Brain pericyte (primary cell): ENCODE data around the gene TMEM127.
"Not testable (repeated sequence)": the region's sequence is repeated elsewhere in the genome, so short reads cannot be mapped to it uniquely, and the experiment has no call there.

Experiments
- DNase-seq: peaks from one replicate; pipeline ENCODE4 v3.0.0-alpha.2; 2012; ENCODE audit warnings: low read depth, low spot score

TMEM127 gene

DNA sequence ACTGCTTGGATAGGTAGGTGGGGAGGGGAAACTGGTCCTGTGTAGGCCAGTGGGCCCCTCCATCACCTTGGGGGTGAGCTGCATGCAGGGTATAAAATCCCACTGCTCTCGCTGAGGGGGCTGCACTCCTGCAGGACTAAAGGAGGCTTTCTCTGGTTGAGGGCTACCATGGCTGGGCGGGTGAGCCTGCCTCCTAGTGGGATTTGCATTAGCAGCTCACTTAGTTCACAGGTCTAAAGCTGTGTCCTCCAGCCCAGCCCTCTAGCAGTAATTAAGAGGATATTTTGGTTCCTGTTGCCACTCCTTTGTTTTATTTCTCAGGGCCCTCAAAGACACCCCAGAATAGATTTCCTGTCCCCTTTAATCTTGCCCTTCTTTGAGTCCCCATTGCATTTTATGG lies 24.6 kb downstream of the TMEM127 start:
- DNase-seq, result no peak

DNA sequence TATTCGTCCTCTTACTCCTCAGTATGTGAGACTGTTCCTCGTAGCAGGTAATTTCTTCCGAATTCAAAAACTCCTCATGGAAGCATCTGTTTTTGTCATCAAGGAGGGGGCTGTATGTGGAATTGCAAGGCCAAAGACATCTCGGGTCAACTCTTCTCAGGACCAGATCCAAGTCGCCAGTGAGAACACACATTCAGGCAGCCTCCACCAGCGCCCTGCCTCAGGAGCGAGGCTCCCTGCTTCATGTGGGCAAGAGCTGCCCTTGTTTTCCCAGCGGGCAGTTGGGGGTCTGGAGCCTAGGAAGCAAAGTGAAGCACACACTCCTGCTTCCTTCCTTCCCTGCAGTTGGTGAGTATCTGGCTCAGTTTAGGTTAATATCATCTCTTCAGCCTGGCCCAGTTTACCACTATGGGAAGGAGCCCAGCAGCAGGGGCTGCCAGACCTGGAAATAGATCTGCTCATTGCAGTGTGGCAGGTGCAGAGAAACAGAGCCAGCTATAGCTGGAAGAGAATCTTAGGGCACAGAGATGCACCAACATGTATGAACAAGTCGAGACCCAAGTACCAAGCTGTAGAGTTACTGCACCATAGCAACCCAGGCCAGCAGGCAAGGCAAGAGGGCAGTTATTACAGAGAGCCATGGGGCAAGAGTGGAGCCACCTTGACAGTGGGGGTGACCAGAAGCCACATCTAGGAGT lies 25.3 kb downstream of the TMEM127 start:
- no peak for DNase-seq

DNA sequence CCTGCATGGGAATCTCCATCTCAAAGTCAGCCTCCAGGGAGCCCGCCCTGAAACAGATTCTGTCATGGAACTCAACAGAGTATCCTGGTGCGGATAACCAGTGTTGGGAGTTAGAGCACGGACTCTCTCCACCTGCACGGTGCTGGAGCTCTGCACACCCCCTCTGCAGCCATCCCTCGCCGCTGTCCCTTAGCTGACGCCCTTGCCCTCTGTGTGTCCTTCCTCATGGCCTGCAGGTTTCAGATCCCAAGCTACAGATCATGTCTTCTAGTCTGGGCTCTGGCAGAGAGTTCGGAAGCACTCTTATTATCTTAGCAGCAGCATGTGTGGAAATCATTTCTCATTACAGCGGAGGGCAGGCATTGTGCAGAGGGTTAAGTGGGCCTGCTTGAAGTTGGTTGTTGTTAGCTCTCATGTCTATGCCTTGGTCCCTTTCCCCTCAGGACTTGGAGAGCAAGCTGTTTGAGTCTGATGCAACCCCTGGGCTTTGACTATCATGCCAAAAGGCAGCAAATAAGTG lies 26.0 kb downstream of the TMEM127 start:
- DNase-seq, result no peak

DNA sequence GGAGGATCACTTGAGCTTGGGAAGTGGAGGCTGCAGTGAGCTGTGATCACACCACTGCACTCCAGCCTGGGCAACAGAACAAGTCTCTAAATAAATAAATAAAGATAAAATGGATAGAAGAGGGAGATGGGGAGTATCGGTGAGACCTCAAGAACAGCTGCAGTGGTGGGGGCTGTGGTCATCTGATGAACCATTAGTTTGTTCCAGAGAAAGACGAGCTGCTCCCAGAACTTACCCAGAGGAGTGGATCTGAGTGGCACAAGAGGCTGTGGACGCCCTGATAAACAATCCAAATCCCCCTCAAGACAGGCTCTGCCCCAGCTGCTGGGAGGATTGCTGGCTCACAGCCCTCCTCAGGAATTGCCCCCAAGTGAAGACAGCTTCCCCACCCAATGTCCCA lies 26.7 kb downstream of the TMEM127 start:
- DNase-seq, result no peak

DNA sequence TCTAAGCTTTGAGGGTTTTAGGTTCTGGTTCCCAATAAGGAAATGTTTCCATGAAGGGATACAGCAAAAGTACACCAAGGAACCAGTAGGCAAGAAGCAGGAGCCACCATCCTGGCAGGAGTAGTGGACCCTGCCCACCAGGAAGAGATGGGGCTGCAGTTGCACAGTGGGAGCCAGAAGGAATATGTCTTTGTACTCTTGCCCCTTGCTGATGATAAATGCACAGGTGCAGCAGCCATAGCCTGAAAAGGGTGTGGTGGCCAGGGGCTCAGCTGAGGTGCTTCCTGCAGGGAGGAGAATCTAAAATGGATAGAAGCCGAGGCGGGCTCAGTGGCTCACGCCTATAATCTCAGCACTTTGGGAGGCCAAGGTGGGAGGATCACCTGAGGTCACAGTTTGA lies 27.5 kb downstream of the TMEM127 start:
- no peak for DNase-seq

DNA sequence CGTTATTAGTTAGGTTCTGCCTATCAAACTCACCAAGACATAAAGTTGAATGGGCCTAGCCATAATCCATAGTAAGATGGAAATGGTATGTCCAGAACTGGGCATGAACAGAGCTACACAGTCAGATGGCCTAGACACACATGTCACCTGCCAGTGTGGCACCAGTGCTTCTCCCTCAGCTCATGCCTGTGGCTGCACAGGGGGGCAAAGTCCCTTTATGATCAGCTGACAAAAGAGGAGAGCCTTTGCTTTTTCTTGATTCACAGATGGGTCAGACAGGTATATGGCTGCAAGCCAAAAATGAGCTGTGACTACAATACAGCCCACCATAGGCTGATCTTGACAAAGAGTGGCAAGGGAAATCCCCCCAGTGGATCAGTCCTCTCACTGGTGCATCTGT lies 28.9 kb downstream of the TMEM127 start:
- no peak for DNase-seq

DNA sequence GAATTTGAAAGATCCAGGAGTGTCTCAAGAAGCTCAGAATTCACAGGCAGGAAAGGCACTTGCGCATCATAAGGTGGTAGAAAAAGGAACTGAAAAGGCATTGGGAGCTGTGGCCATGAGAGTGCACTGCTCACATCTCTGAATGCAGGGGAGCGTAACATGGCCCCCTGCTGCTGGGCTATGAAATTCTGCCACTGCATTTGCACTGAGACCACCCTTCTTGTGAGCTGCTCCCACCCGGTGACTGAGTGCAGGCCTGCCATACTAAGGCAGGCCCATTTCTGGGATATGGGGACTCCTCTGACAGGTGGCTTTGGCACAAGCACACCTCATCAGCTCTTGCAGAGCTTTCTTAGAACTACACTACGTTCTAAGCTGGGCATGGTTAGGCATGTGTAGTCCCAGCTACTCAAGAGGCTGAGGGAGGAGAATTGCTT lies 31.9 kb downstream of the TMEM127 start:
- no peak for DNase-seq

DNA sequence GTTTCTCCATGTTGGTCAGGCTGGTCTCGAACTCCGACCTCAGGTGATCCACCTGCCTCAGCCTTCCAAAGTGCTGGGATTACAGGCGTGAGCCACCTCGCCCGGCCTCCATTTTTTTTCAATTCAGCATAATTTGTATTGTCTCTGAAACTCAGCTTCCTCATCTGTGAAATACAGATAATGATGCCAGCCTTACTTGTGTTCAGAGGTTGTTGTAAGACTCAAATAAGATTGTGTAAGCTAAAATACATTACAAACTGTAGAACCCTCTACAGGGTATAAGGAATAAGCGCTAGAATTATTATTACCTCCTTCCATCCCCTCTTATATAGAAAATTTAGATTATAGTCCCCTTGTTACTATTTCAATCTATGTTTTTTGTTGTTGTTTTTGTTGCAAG lies 32.4 kb downstream of the TMEM127 start:
- DNase-seq, result no peak

DNA sequence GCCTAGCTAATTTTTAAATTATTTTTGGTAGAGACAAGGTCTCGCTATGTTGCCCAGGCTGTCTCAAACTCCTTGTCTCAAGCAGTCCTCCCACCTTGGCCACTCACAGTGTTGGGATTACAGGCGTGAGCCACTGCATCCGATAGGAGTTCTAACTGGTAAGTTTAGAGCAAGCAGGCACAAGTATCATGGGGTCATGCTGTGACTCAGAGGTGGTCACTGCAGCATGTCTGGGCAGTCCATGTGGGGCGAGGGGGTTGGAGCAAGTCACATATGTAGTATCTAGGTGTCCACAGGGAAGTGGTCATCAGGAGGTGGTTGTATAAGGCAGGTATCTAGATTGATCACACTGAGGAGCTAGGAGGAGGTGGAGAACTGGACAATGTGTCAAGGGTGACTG lies 34.5 kb downstream of the TMEM127 start:
- no peak for DNase-seq

DNA sequence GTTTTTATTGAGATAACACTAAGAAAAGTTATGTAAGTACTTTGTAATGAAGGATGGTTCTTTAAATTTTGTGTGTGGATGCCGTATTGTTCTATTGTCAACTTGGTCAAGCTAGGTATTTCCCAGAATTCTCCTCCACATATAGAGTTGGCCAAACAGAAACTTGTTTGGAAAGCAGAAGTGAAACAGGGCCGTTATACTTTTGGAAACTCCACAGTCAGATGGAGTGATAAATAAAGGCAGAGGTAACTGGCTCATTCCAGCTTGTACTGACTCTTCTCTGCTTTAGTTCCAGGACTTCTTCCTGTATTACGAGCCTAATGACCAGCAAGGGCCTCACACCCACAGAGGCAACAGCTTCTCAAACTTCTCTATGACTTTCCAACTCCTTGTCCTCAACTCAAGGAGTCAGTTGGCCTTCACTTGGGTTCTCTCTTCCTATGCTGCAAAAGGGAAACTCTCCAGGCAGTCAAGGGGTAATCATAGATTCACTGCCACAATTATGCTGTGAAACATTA lies 40.7 kb downstream of the TMEM127 start:
- DNase-seq, result no peak

DNA sequence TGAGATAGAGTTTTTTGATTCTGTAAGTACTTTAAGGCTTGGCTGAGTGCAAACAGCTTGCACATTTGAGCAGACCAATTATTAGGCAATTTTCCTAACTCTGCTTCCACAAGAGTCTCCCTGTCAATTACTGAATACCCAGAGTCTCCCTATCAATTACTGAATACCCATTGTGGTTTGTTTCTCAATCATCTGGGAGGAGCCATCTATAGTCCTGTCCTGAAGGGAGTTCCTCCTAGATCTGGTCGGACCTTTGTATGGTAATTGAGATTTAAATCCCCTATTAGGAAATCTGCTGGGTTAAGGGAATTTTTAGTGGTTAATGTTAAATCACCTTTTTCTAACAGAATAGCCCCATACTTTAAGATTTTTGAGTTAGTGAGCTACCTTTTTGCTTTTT lies 44.7 kb downstream of the TMEM127 start:
- DNase-seq, result not testable (repeated sequence)

DNA sequence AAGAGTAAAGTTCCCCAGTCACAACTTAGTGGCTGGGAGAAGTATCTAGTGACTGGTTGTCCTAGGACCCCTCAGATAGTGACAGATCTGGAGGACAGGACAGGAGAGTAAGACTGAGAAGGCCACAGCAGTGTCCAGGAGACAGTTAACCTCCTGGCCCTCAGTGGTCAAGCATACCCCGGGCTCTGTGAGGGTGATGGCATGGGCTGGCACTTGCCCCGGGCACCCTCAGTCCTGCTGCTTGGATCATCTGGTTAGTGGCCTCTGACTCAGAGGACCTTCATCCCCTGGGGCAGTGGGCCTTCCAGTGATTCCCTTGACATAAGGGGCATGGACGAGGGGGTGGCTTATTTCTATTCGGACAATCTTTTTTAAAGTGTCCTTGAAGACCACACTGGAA lies 45.8 kb downstream of the TMEM127 start:
- DNase-seq, result not testable (repeated sequence)

DNA sequence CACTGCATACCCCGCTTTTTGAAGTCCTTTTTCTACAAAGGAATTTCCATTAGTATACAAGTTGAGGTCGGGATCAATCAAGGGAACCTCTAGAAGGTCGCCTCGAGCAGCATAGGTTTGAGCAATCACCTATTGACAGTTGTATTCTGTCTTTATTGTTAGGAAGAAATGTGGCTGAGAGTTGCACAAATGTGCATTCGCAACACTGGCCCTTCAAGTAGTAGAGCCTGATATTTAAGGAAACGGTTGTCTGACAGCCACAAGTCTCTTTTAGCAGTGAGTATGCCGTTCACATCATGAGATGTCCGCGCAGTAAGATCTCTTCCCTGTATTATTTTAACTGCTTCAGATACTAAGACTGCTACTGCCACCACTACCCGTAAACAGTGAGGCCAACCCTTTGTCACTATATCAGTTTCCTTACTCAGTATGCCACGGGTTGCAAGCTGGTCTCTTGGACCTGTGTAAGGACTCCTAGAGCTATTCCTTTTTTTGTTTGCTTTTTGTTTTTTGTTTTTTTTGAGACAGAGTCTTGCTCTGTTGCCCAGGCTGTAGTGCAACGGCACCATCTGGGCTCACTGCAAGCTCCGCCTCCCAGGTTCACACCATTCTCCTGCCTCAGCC lies 47.2 kb downstream of the TMEM127 start:
- DNase-seq, result no peak

DNA sequence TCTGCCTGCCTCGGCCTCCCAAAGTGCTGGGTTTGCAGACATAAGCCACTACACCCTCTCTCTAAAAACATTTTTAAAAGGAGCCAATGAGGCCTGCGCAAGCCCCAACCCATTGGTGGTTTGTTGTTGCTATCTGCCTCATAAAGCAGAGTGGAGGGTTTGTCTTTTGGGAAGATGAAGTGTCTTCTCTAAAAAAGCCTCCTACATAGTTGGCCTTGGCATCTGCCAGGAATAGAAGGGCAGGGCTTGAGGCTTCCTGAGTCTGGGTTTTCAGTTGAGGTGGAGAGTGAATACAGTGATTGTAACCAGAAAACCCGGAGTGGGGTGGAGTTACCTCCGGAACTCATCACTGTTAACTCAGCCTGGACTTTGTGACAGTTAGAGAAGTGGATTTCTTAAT lies 51.2 kb downstream of the TMEM127 start:
- no peak for DNase-seq

DNA sequence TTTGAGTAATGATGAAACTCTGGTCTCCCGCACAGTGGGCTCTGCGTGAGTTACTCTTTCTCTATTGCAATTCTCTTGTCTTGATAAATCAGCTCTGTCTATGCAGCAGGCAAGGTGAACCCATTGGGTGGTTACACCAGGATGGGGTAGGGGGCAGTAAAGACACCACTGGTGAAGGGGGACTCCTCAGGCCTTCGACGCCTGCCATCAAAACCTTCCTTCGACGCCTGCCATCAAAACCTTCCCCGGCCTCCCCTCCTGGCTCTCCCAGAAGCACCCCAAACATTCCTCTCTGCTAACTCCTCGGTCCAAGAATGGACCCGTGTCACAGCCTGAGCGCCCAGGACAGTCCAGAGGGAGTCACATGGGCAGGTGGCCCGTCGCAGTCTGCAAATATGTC lies 52.4 kb downstream of the TMEM127 start:
- DNase-seq, result no peak

DNA sequence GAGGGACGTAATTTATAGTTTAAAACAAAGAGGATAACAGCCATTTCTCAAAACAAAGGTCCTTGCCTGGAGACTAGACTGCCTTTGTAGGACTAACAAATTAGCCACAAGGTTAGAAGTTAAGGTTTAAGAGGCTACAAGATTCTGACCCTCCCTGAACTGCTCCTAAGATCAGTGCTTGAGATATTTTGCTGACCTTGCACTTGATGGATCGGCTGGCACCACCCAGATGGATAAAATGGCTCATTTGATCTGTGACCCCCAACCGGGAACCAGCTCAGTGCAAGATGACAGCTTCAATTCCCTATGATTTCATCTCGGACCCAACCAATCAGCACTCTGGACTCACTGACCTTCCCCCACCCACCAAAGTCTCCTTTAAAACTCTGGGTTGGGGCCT lies 53.5 kb downstream of the TMEM127 start:
- DNase-seq, result no peak

DNA sequence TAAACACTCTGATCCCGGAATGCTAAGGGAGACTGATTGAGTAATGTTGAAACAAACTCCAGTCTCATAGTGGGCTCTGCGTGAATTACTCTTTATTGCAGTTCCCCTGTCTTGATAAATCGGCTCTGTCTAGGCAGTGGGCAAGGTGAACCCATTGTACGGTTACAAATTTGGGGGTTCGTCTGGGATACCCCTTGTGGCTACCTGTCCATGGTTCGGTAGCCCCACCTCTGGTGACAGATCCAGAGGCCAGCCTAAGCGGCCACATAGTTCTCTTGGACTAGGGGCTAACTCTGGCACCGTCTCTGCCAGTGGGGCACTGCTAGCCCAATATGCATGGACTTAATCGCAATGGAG lies 56.1 kb downstream of the TMEM127 start:
- DNase-seq, result no peak

DNA sequence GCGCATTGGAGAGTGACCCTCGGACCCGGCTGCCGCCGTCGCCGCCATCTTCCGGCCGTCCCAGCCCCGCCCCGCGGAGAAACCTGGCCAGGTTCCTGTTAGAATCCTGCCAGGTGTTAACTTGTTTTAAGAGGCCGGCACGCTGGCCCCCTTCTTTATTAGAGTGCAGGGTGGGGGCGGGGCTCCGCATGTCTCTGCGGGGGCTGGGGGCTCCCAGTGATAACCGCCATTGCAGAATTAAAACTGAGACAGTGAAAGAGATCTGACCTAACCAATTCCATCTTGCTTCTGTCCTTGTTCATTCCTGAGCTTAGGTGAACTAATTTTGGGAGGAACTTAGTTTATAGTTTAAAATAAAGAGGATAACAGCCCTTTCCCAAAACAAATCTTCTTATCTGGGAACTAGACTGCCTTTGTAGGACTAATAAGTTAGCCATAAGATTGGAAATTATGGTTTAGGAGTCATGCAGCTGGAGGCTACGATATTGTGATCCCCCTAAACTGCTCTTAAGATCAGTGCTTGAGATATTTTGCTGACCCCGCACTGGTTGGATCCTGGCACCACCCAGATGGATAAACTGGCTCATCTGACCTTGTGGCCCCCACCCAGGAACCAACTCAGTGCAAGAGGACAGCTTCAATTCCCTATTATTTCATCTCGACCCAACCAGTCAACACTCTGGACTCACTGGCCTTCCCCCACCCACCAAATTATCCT lies 56.6 kb downstream of the TMEM127 start:
- no peak for DNase-seq

DNA sequence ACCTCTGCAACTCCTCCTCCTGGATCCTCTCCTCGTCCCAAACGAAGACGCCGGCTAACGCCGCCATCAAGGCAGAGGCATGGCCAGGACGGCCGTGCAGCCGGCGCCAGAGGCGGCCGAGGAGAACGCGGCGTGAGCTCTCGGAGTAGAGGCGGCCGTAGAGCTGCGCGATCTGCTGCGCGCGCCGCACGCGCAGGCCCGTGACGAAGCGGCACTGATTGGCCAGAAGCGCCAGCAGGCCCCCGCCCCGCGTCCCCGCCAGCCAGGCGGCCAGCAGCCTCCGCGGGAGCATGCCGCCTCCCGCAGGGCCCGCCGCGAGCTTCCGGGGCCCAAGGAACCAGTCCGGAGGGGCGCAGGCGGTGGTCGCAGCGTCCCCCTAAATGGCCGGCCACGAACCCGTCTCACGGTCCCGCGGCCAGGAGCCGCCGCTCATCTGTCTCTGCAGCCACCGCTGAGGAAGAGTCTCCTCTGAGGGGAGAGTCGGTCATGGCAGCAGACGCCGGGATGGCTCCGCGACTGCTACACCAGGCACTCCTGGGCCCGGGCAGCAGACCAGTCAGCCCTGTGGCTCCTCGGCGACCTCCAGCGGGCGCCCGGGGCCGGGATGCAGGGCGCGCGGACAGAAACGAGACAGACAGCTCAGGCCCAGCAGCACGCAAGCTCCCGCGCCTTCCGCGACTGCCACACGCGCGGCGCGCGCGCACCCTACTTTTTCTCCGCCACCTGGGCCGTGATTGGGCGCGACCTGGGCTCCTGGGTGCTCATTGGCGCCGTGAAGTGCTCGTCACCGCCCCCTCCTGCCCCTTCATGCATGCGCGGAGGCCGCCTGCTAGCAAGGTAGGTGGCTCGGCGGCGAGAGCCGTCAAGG lies 57.4 kb downstream of the TMEM127 start, which contains the start of gene STARD7:
Gene STARD7 (minus strand): TSS at position 685 of the 868 bp plus-strand sequence. CDS start 393 bp downstream, at position 292.
- peak; percentile 91 for DNase-seq

DNA sequence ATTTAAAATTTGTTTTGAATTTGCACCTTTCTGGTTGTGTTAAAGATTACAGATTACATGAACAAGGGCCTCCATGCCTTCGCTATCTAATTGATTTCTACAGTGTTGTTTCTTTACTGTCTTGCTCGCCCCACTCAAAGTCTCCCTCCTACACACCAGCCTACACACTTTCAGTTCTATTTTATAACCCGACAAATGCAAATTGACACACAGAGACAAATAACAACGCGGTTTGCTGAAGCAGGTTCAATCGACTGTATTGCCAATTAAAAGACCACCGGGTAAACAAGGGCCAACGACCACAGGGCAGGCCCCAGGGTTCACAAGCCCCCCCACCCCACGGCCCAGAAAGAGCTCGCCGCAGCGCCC lies 58.0 kb downstream of the TMEM127 start:
- no peak for DNase-seq

DNA sequence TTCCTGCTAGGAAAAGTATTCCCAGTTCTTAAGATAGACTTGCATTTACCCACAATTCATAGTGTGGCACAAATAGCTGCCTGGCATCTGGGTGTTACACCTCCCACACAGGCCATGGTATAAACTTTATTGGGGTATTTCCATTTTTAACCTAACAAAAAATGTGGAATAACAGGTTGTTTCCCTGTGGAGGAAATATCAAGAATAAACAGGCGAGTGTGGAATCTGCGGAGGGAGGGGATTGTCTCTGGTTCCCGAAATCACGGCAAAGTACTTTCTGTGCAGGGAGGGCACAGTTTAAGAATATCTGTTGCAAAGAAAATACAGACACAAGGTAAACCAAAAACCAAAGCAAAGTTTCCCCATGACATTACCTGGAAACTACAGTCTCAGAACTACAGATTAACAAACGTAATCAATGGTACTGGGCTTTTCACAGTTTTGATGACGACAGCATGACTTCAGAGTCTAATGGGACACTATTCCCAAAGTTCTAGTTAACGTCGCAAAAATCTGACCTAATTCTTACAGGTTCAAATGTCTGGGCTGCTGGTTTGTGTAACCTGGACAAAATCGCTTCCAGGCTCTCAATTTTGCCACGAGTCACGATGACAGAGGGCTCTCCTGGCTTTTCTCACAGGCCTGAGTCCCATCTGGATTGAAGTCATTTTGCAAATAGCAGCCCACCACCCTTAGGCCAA lies 58.6 kb downstream of the TMEM127 start:
- DNase-seq, result no peak
